ENCODE results near the gene MEGF11. TPM values are rescaled to one million over a fixed set of nuclear protein-coding genes. Genes with fewer than 3 reads are reported as not detected.

Gene MEGF11
- total RNA-seq, 1 experiment from 2014 or later = 0.03 TPM

DNA sequence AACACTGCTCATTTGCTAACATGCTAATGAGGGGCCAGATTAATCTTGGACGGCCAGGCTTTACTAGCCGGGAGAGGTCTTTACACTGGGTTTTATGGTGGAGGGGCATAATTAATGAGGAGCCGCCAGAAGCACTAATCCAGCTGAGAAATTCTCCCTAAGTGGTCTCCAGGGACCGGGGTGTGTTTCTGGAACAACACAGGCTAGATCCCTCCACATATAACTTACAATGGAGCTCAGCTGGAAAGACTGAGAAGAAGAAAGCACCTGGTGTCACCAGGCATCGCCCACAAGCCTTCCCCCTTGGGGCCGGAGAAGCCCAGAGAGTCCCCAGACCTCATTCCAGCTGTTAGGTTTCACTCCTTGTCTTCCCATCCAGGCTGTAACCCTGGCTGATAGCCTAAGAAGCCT lies 127.5 kb downstream of the MEGF11 start:
- DNase-seq (ENCODE audit: low read depth in 1 of 2, low spot score in 2 of 2) = no peak
- no peaks in the 10 kb centered on the region for H3K4me1 ChIP-seq (replicated peaks)
- H3K27ac ChIP-seq = no peak overlapping the region
- H3K4me3 ChIP-seq = no peak overlapping the region
- H3K27me3 ChIP-seq (replicated peaks) = peaks cover 70% of the 10 kb centered on the region
- no peaks in the 10 kb centered on the region for H3K36me3 ChIP-seq
- no peaks in the 10 kb centered on the region for H3K9me3 ChIP-seq (replicated peaks)

- no peaks in the 10 kb centered on the region for H3K9me3 ChIP-seq (replicated peaks)
- no peaks in the 10 kb centered on the region for H3K36me3 ChIP-seq
- no peak overlapping the region for H3K27ac ChIP-seq
- no peak overlapping the region for H3K4me3 ChIP-seq
- H3K4me1 ChIP-seq (replicated peaks) = no peaks in the 10 kb centered on the region
- H3K27me3 ChIP-seq (replicated peaks) = peaks cover 72% of the 10 kb centered on the region
- no peak for DNase-seq (ENCODE audit: low read depth in 1 of 2, low spot score in 2 of 2)
Measured at GRCh38 chr15:66124651-66125050, 128.9 kb downstream of the MEGF11 start.

DNA sequence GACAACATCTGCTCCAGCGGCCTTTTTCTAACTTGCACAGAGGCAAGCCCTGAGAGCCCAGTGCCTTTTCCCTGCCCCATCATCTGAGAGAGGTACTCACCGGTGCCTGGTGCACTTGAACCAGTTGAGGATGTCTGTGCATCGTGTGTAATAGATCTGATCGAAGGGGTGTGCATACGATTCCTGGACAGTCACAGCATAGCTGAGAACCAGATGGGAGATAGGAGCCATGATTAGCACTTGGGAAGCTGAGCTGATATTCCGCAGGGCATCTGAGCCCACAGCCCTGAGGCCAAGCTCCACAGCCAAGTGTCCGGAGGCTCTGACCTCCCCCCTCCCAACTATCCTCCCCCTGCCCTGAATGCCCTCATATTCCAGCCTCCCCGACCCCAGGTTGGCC lies 129.8 kb downstream of the MEGF11 start:
- Histone ChIP-seq H3K9me3 (replicated peaks) (no peaks in the 10 kb centered on the region), H3K36me3 (no peaks in the 10 kb centered on the region), H3K27me3 (replicated peaks) (peaks cover 64% of the 10 kb centered on the region), H3K4me1 (replicated peaks) (no peaks in the 10 kb centered on the region), H3K4me3 (no peak overlapping the region), H3K27ac (no peak overlapping the region)
- no peak for DNase-seq (ENCODE audit: low read depth in 1 of 2, low spot score in 2 of 2)

DNA sequence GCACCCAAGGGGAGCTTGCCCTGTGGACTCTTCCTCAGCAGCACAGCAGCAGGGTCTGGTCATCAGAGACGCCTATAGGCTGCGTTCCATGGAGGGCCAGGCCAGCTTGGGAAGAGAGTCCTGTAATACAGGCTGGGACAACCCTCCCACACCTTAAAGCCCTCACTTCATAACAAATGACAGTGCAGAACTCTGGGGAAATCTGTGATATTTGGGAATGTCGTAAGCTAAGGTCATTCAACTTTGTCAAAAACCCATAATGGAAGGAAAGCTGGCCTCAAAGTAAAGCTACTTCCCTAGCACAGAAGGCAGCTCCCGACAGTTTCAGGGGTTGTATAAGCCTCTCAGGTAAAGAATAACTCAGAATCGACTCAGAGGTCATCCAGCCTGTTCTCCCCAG lies 133.1 kb downstream of the MEGF11 start:
- no peak for DNase-seq (ENCODE audit: low read depth in 1 of 2, low spot score in 2 of 2)
- Histone ChIP-seq H3K4me3 (no peak overlapping the region), H3K27me3 (replicated peaks) (peaks cover 36% of the 10 kb centered on the region), H3K36me3 (no peaks in the 10 kb centered on the region), H3K4me1 (replicated peaks) (no peaks in the 10 kb centered on the region), H3K9me3 (replicated peaks) (no peaks in the 10 kb centered on the region), H3K27ac (no peak overlapping the region)

GRCh38 chr15:66117841-66118240 lies 135.7 kb downstream of the MEGF11 start:
- no peak for DNase-seq (ENCODE audit: low read depth in 1 of 2, low spot score in 2 of 2)

GRCh38 chr15:66115568-66116206 lies 137.9 kb downstream of the MEGF11 start:
- Histone ChIP-seq H3K4me1 (replicated peaks) (no peaks in the 10 kb centered on the region), H3K27me3 (replicated peaks) (peaks cover 44% of the 10 kb centered on the region), H3K4me3 (no peak overlapping the region), H3K27ac (no peak overlapping the region), H3K36me3 (no peaks in the 10 kb centered on the region), H3K9me3 (replicated peaks) (no peaks in the 10 kb centered on the region)
- no peak for DNase-seq (ENCODE audit: low read depth in 1 of 2, low spot score in 2 of 2)

More at GRCh38 chr15:66117841-66118240, 135.7 kb downstream of the MEGF11 start:
- Histone ChIP-seq H3K4me3 (no peak overlapping the region), H3K9me3 (replicated peaks) (no peaks in the 10 kb centered on the region), H3K36me3 (no peaks in the 10 kb centered on the region), H3K27ac (no peak overlapping the region), H3K4me1 (replicated peaks) (no peaks in the 10 kb centered on the region), H3K27me3 (replicated peaks) (peaks cover 33% of the 10 kb centered on the region)

GRCh38 chr15:66114863-66115425 lies 138.6 kb downstream of the MEGF11 start:
- H3K27ac ChIP-seq = no peak overlapping the region
- H3K36me3 ChIP-seq = no peaks in the 10 kb centered on the region
- no peaks in the 10 kb centered on the region for H3K9me3 ChIP-seq (replicated peaks)
- DNase-seq (ENCODE audit: low read depth in 1 of 2, low spot score in 2 of 2) = no peak
- H3K27me3 ChIP-seq (replicated peaks) = peaks cover 44% of the 10 kb centered on the region
- H3K4me1 ChIP-seq (replicated peaks) = no peaks in the 10 kb centered on the region
- no peak overlapping the region for H3K4me3 ChIP-seq

DNA sequence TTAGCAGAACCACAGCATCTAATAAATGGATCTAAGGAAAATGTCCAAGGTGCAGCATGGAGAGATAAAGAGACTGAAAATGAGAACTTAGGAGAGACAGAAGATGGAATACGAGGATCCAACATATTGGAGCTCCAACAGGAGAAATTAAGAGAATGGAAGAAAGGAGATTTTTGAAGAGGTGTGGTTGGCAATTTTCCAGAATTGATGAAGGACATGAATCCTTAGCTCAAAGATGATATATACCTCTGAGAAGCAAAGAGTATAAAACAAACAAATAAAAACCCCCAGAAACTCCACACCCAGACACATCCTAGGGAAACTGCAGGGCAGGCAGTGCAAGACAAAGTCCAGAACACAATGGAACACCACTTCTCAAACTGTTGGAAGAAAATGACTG lies 141.2 kb downstream of the MEGF11 start:
- H3K4me1 ChIP-seq (replicated peaks) = no peaks in the 10 kb centered on the region
- no peak for DNase-seq (ENCODE audit: low read depth in 1 of 2, low spot score in 2 of 2)
- no peaks in the 10 kb centered on the region for H3K9me3 ChIP-seq (replicated peaks)
- no peak overlapping the region for H3K27ac ChIP-seq
- H3K36me3 ChIP-seq = no peaks in the 10 kb centered on the region
- H3K4me3 ChIP-seq = no peak overlapping the region
- peaks cover 52% of the 10 kb centered on the region for H3K27me3 ChIP-seq (replicated peaks)

DNA sequence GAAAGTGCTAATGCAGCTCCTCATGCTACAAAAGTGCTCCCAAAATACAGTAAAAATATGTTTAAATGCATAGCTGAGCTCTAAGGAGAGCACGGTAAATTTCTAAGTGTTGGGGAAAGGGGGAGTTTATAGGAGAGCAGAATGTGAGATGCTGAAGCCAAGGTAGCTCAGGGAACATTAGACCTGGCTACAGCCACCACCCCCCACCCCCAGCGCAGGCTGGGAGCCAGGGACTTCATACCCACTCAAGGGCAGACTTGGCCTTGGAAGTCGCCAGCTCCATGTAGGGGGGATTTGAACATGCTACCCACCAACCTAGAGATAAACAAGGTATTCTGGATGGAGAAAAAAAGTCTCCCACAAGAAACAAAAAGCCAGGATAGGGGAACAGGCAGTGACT lies 142.2 kb downstream of the MEGF11 start:
- Histone ChIP-seq H3K36me3 (no peaks in the 10 kb centered on the region), H3K27me3 (replicated peaks) (peaks cover 53% of the 10 kb centered on the region), H3K4me3 (no peak overlapping the region), H3K27ac (no peak overlapping the region), H3K4me1 (replicated peaks) (no peaks in the 10 kb centered on the region), H3K9me3 (replicated peaks) (no peaks in the 10 kb centered on the region)
- no peak for DNase-seq (ENCODE audit: low read depth in 1 of 2, low spot score in 2 of 2)

DNA sequence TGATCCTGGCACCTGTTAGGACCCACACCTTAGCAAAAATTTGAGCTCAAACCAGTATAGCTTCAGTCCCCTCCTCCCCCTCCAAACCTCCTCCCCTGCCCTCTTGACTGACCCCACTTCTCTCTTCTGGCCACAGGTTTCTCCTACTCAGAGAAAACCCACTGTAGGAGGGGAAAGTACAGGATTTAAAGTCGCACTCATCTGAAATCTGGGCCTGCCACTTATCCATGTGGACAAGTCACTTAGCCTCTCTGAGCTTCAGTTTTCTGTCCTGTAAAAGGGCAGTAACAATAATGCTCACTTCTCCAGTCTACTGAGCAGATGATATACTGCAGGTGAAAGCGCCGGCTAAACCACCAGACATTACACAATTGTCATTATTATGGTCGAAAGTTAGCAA lies 142.7 kb downstream of the MEGF11 start:
- peaks cover 58% of the 10 kb centered on the region for H3K27me3 ChIP-seq (replicated peaks)
- no peak overlapping the region for H3K4me3 ChIP-seq
- no peaks in the 10 kb centered on the region for H3K36me3 ChIP-seq
- H3K9me3 ChIP-seq (replicated peaks) = no peaks in the 10 kb centered on the region
- H3K4me1 ChIP-seq (replicated peaks) = no peaks in the 10 kb centered on the region
- no peak for DNase-seq (ENCODE audit: low read depth in 1 of 2, low spot score in 2 of 2)
- no peak overlapping the region for H3K27ac ChIP-seq

- H3K27me3 ChIP-seq (replicated peaks) = peaks cover 67% of the 10 kb centered on the region
Measured at GRCh38 chr15:66109826-66110225, 143.7 kb downstream of the MEGF11 start.

DNA sequence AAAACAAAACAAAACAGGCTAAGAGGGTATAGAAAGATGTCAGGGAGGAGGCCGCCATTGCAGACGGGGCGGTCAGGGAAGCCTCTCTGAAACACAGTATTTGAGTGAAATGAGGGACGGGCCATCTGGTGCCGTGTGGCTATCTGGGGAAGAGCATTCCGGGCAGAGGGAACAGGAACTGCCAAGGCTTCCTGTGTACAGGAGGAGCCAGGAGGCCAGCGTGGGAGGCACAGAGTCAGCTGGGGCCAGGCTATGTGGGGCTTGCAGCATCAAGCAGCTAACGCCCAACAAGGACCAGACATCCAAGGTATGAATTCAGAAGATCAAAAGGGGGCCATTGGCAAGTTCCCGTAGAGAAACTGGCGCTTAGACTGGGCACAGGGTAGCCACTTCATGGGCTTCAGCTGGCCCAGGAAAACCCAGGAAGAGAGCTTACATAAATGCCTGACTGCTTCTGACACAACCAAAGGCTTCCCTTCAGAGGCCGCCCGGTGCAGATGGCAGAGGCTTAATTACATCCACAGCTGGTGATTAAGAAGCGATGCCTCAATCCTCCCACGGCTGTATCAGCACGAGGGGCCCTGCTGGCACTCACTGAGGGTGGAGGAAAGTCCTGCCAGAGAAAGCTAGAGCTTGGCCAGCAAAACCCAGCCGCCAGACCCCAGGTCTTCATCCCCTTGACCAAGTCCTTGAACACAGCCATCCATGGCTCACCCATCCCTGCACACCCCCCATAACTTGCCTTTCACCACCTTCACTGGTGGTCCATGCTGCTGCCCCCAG lies 144.9 kb downstream of the MEGF11 start:
- H3K36me3 ChIP-seq = no peaks in the 10 kb centered on the region
- H3K4me3 ChIP-seq = no peak overlapping the region
- peaks cover 70% of the 10 kb centered on the region for H3K27me3 ChIP-seq (replicated peaks)
- DNase-seq (ENCODE audit: low read depth in 1 of 2, low spot score in 2 of 2) = no peak
- no peaks in the 10 kb centered on the region for H3K4me1 ChIP-seq (replicated peaks)
- H3K27ac ChIP-seq = no peak overlapping the region
- H3K9me3 ChIP-seq (replicated peaks) = no peaks in the 10 kb centered on the region

More at GRCh38 chr15:66109826-66110225, 143.7 kb downstream of the MEGF11 start:
- Histone ChIP-seq H3K27ac (no peak overlapping the region), H3K36me3 (no peaks in the 10 kb centered on the region), H3K4me1 (replicated peaks) (no peaks in the 10 kb centered on the region), H3K9me3 (replicated peaks) (no peaks in the 10 kb centered on the region), H3K4me3 (no peak overlapping the region)
- DNase-seq (ENCODE audit: low read depth in 1 of 2, low spot score in 2 of 2) = no peak

GRCh38 chr15:66107070-66107469 lies 146.5 kb downstream of the MEGF11 start:
- H3K27ac ChIP-seq = no peak overlapping the region
- H3K4me1 ChIP-seq (replicated peaks) = no peaks in the 10 kb centered on the region
- H3K36me3 ChIP-seq = no peaks in the 10 kb centered on the region
- H3K4me3 ChIP-seq = no peak overlapping the region
- no peaks in the 10 kb centered on the region for H3K9me3 ChIP-seq (replicated peaks)
- peaks cover 62% of the 10 kb centered on the region for H3K27me3 ChIP-seq (replicated peaks)
- DNase-seq (ENCODE audit: low read depth in 1 of 2, low spot score in 2 of 2) = no peak

All from SJSA1 (cell line).